Measurements from ENCODE around the gene ARMC3. TPM values are rescaled to one million over a fixed set of nuclear protein-coding genes. Genes with fewer than 3 reads are reported as not detected.
"Not testable (repeated sequence)": the region's sequence is repeated elsewhere in the genome, so short reads cannot be mapped to it uniquely, and the experiment has no call there.

Gene ARMC3
- not detected for total RNA-seq
- long read RNA-seq: 0 reads

GRCh38 chr10:22927661-22928403 is at the start of gene ARMC3:
Gene ARMC3 (plus strand): TSS chr10:22928053. CDS start chr10:22931997, 3,944 bp downstream.
- no peak for DNase-seq (ENCODE audit: low spot score)

- DNase-seq (ENCODE audit: low spot score): no peak
These were observed 36.1 kb upstream of the ARMC3 start for GRCh38 chr10:22891797-22892196.

- no peak for DNase-seq (ENCODE audit: low spot score)
These were observed 34.1 kb upstream of the ARMC3 start for GRCh38 chr10:22893781-22894180.

- DNase-seq (ENCODE audit: low spot score): no peak
These were observed 33.1 kb upstream of the ARMC3 start for GRCh38 chr10:22894714-22895113.

- DNase-seq (ENCODE audit: low spot score): no peak
These were observed 32.6 kb upstream of the ARMC3 start for GRCh38 chr10:22895252-22895651.

GRCh38 chr10:22897371-22897770 is 30.5 kb upstream of the ARMC3 start:
- DNase-seq (ENCODE audit: low spot score): no peak

GRCh38 chr10:22899307-22899706 is 28.5 kb upstream of the ARMC3 start:
- DNase-seq (ENCODE audit: low spot score): no peak

GRCh38 chr10:22899775-22900174 is 28.1 kb upstream of the ARMC3 start:
- DNase-seq (ENCODE audit: low spot score): no peak

GRCh38 chr10:22900841-22901601 is 26.8 kb upstream of the ARMC3 start:
- no peak for DNase-seq (ENCODE audit: low spot score)

GRCh38 chr10:22902147-22902546 is 25.7 kb upstream of the ARMC3 start:
- DNase-seq (ENCODE audit: low spot score): not testable (repeated sequence)

GRCh38 chr10:22903694-22904093 is 24.2 kb upstream of the ARMC3 start:
- no peak for DNase-seq (ENCODE audit: low spot score)

GRCh38 chr10:22906767-22907166 is 21.1 kb upstream of the ARMC3 start:
- DNase-seq (ENCODE audit: low spot score): no peak

- DNase-seq (ENCODE audit: low spot score): no peak
These were observed 19.0 kb upstream of the ARMC3 start for GRCh38 chr10:22908837-22909236.

GRCh38 chr10:22909673-22910072 is 18.2 kb upstream of the ARMC3 start:
- DNase-seq (ENCODE audit: low spot score): not testable (repeated sequence)

GRCh38 chr10:22911067-22911466 is 16.8 kb upstream of the ARMC3 start:
- DNase-seq (ENCODE audit: low spot score): no peak

GRCh38 chr10:22911889-22912762 is 15.7 kb upstream of the ARMC3 start:
- DNase-seq (ENCODE audit: low spot score): no peak

- no peak for DNase-seq (ENCODE audit: low spot score)
These were observed 15.0 kb upstream of the ARMC3 start for GRCh38 chr10:22912763-22913384.

- DNase-seq (ENCODE audit: low spot score): no peak
These were observed 14.3 kb upstream of the ARMC3 start for GRCh38 chr10:22913474-22914092.

GRCh38 chr10:22915314-22915713 is 12.5 kb upstream of the ARMC3 start:
- DNase-seq (ENCODE audit: low spot score): no peak

GRCh38 chr10:22925088-22925487 is 2.8 kb upstream of the ARMC3 start:
- no peak for DNase-seq (ENCODE audit: low spot score)

- no peak for DNase-seq (ENCODE audit: low spot score)
These were observed 687 bp upstream of the ARMC3 start for GRCh38 chr10:22927166-22927565.
